Osteocyte (in vitro differentiated cells): ENCODE results near the gene DNAI1. TPM values are rescaled to one million over a fixed set of nuclear protein-coding genes. Genes with fewer than 3 reads are reported as not detected.

ENCODE experiments used
- DNase-seq: peaks from one replicate; pipeline ENCODE4 v3.0.0; 2021; ENCODE audit warnings: mixed read lengths; ENCODE audit not compliant: unreplicated experiment; ENCODE audit errors: extremely low spot score
- H3K27ac Mint-ChIP-seq: one replicate; pipeline ENCODE4 v1.8.0; 2021; ENCODE audit warnings: mild to moderate bottlenecking, mixed read lengths; ENCODE audit not compliant: unreplicated experiment
- H3K27me3 Mint-ChIP-seq: one replicate; pipeline ENCODE4 v1.8.0; 2021; ENCODE audit warnings: mixed read lengths; ENCODE audit not compliant: unreplicated experiment
- H3K36me3 Mint-ChIP-seq: one replicate; pipeline ENCODE4 v1.8.0; 2021; ENCODE audit warnings: mixed read lengths; ENCODE audit not compliant: unreplicated experiment
- H3K4me1 Mint-ChIP-seq: one replicate; pipeline ENCODE4 v1.8.0; 2021; ENCODE audit warnings: mixed read lengths; ENCODE audit not compliant: unreplicated experiment
- H3K4me3 Mint-ChIP-seq: one replicate; pipeline ENCODE4 v1.8.0; 2021; ENCODE audit warnings: mild to moderate bottlenecking, moderate library complexity, mixed read lengths; ENCODE audit not compliant: unreplicated experiment
- H3K9me3 Mint-ChIP-seq: one replicate; pipeline ENCODE4 v1.8.0; 2021; ENCODE audit warnings: mixed read lengths; ENCODE audit not compliant: unreplicated experiment
- CTCF ChIP-seq: fragments of 200-600 bp; sonication (generic); IDR thresholded peaks from 2 replicates; pipeline ENCODE4 v1.5.0; 2021; ENCODE audit warnings: antibody characterized with exemption, mild to moderate bottlenecking, moderate library complexity
- total RNA-seq: library from RNA; stranded (reverse); gene quantifications from 2 replicates; pipeline ENCODE4 v1.2.1, GENCODE V29; 2021

The DNAI1 gene
- total RNA-seq, 1 donor from 2014 or later, result not detected

- no peak for DNase-seq
- no peak overlapping the region for H3K4me3 Mint-ChIP-seq
- no peaks in the 10 kb centered on the region for H3K9me3 Mint-ChIP-seq
- no peak for TF ChIP-seq CTCF
- H3K27me3 Mint-ChIP-seq, result peaks cover 48% of the 10 kb centered on the region
- no peaks in the 10 kb centered on the region for H3K4me1 Mint-ChIP-seq
- H3K36me3 Mint-ChIP-seq, result no peaks in the 10 kb centered on the region
- no peak overlapping the region for H3K27ac Mint-ChIP-seq
These were observed 28.0 kb downstream of the DNAI1 start for GRCh38 chr9:34486572-34486971.

GRCh38 chr9:34490360-34490759 lies 31.8 kb downstream of the DNAI1 start:
- peaks cover 42% of the 10 kb centered on the region for H3K27me3 Mint-ChIP-seq
- no peaks in the 10 kb centered on the region for H3K36me3 Mint-ChIP-seq
- H3K9me3 Mint-ChIP-seq, result no peaks in the 10 kb centered on the region
- H3K4me1 Mint-ChIP-seq, result no peaks in the 10 kb centered on the region
- DNase-seq, result no peak
- H3K27ac Mint-ChIP-seq, result no peak overlapping the region
- H3K4me3 Mint-ChIP-seq, result no peak overlapping the region
- no peak for TF ChIP-seq CTCF

GRCh38 chr9:34490760-34491159 lies 32.2 kb downstream of the DNAI1 start:
- TF ChIP-seq CTCF, result no peak
- H3K4me3 Mint-ChIP-seq, result no peak overlapping the region
- DNase-seq, result no peak
- no peaks in the 10 kb centered on the region for H3K4me1 Mint-ChIP-seq
- H3K27ac Mint-ChIP-seq, result no peak overlapping the region
- H3K27me3 Mint-ChIP-seq, result peaks cover 38% of the 10 kb centered on the region
- no peaks in the 10 kb centered on the region for H3K9me3 Mint-ChIP-seq
- no peaks in the 10 kb centered on the region for H3K36me3 Mint-ChIP-seq

GRCh38 chr9:34491596-34491995 lies 33.0 kb downstream of the DNAI1 start:
- no peak overlapping the region for H3K27ac Mint-ChIP-seq
- H3K9me3 Mint-ChIP-seq, result no peaks in the 10 kb centered on the region
- H3K4me3 Mint-ChIP-seq, result no peak overlapping the region
- TF ChIP-seq CTCF, result no peak
- H3K27me3 Mint-ChIP-seq, result peaks cover 34% of the 10 kb centered on the region
- H3K36me3 Mint-ChIP-seq, result no peaks in the 10 kb centered on the region
- DNase-seq, result no peak
- H3K4me1 Mint-ChIP-seq, result no peaks in the 10 kb centered on the region

- H3K27me3 Mint-ChIP-seq, result peaks cover 30% of the 10 kb centered on the region
These were observed 33.4 kb downstream of the DNAI1 start for GRCh38 chr9:34492051-34492450.

More at GRCh38 chr9:34492051-34492450, 33.4 kb downstream of the DNAI1 start:
- H3K4me1 Mint-ChIP-seq, result no peaks in the 10 kb centered on the region
- H3K36me3 Mint-ChIP-seq, result no peaks in the 10 kb centered on the region
- no peak for TF ChIP-seq CTCF
- no peak overlapping the region for H3K27ac Mint-ChIP-seq
- no peak overlapping the region for H3K4me3 Mint-ChIP-seq
- DNase-seq, result no peak
- H3K9me3 Mint-ChIP-seq, result no peaks in the 10 kb centered on the region
